A549 (cell line): Measurements from ENCODE around the gene CAPN9.

Source experiments
- HDAC2 ChIP-seq: fragments of 200-600 bp; sonication (generic); IDR thresholded peaks from 2 replicates; pipeline ENCODE4 v1.6.1; 2016
- KDM5A ChIP-seq: fragments of 200-600 bp; sonication (generic); IDR thresholded peaks from 2 replicates; pipeline ENCODE4 v1.6.1; 2016; ENCODE audit warnings: antibody characterized with exemption, mild to moderate bottlenecking
- MAZ ChIP-seq: fragments of 150-350 bp; IDR thresholded peaks from 2 replicates; pipeline ENCODE4 v1.6.1; 2014; ENCODE audit warnings: antibody characterized with exemption, low read depth, low read length, borderline replicate concordance
- NFE2L2 ChIP-seq: fragments of 150-350 bp; conservative IDR thresholded peaks from 2 replicates; pipeline ENCODE4 v1.6.1; 2014; ENCODE audit warnings: low read length
- NR3C1 ChIP-seq: fragments of >200 bp; sonication (Bioruptor Twin); formaldehyde crosslinking; IDR thresholded peaks from 3 replicates; pipeline ENCODE4 v1.6.1; 2017
- POLR2A ChIP-seq: IDR thresholded peaks from 2 replicates; pipeline ENCODE4 v1.6.1; 2012; ENCODE audit warnings: mild to moderate bottlenecking, low read length
- ZFP36 ChIP-seq: fragments of 450-650 bp; IDR thresholded peaks from 2 replicates; pipeline ENCODE4 v1.6.1; 2014; ENCODE audit warnings: borderline replicate concordance; ENCODE audit not compliant: partially characterized antibody
- TF ChIP-seq, protein P1 (sequence below): fragments of >200 bp; sonication (Bioruptor Twin); formaldehyde crosslinking; IDR thresholded peaks from 3 replicates; pipeline ENCODE4 v1.5.1; 2016
- TF ChIP-seq, protein P2 (sequence below): IDR thresholded peaks from 2 replicates; pipeline ENCODE4 v1.6.1; 2012

DNA sequence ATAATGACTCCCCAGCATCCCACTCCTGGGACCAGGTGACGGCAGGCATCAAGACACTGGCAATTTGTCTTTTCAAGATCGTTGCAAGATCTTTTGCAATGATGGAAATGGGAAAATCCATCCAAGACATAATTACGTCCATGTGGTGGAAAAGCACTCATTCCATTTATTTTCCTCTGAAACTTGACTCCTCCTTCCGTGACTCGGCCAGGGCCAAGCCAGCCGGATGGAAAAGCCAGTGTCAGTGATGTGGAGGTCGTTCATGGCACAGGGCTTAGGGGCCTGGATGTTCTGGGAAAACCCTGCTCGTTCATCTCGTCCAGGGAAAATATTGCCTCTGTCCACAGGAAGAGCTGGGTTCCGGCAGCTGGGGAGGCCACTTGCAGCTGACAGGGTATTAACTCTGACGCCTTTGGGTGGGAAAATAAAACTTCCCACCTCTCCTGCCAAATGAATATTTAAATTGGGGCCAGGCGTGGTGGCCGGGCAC, 74.9 kb downstream of the CAPN9 start:
- no peak for TF ChIP-seq POLR2A
- TF ChIP-seq, protein P1, sequence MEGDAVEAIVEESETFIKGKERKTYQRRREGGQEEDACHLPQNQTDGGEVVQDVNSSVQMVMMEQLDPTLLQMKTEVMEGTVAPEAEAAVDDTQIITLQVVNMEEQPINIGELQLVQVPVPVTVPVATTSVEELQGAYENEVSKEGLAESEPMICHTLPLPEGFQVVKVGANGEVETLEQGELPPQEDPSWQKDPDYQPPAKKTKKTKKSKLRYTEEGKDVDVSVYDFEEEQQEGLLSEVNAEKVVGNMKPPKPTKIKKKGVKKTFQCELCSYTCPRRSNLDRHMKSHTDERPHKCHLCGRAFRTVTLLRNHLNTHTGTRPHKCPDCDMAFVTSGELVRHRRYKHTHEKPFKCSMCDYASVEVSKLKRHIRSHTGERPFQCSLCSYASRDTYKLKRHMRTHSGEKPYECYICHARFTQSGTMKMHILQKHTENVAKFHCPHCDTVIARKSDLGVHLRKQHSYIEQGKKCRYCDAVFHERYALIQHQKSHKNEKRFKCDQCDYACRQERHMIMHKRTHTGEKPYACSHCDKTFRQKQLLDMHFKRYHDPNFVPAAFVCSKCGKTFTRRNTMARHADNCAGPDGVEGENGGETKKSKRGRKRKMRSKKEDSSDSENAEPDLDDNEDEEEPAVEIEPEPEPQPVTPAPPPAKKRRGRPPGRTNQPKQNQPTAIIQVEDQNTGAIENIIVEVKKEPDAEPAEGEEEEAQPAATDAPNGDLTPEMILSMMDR = no peak
- no peak for TF ChIP-seq NFE2L2
- TF ChIP-seq NR3C1 = no peak
- TF ChIP-seq, protein P2, sequence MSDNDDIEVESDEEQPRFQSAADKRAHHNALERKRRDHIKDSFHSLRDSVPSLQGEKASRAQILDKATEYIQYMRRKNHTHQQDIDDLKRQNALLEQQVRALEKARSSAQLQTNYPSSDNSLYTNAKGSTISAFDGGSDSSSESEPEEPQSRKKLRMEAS = no peak
- no peak for TF ChIP-seq KDM5A
- TF ChIP-seq ZFP36 = no peak
- no peak for TF ChIP-seq HDAC2
- no peak for TF ChIP-seq MAZ
